Left lung (tissue), 10 donors: ENCODE data around the gene CYP4F2. TPM values are rescaled to one million over a fixed set of nuclear protein-coding genes. Genes with fewer than 3 reads are reported as not detected.
"Not testable (repeated sequence)": the region's sequence is repeated elsewhere in the genome, so short reads cannot be mapped to it uniquely, and the experiment has no call there.

ENCODE experiments used
- ATAC-seq: fragments of 200-7000 bp; cut with Tn5 transposase; one replicate; pipeline ENCODE4 v1.9.1; 2020; ENCODE audit warnings: moderate library complexity
- DNase-seq, 4 donors: peaks; one replicate each; pipeline ENCODE4 v3.0.0-alpha.2; 2013 to 2020
- H3K27ac ChIP-seq, 2 donors: fragments of 200-600 bp; sonication (generic) in 1 of 2; one replicate each; pipeline versions ENCODE4 v1.5.0 to v1.8.0; 2020 to 2021
- H3K27me3 ChIP-seq, 2 donors: fragments of 200-600 bp; sonication (generic) in 1 of 2; one replicate each; pipeline versions ENCODE4 v1.5.0 to v1.8.0; 2020 to 2021
- H3K36me3 ChIP-seq, 2 donors: fragments of 200-600 bp; sonication (generic) in 1 of 2; one replicate each; pipeline versions ENCODE4 v1.5.0 to v1.8.0; 2020 to 2021
- H3K4me1 ChIP-seq, 2 donors: fragments of 200-600 bp; one replicate each; pipeline ENCODE4 v1.8.0; 2021
- H3K4me3 ChIP-seq, 2 donors: fragments of 200-600 bp; sonication (generic) in 1 of 2; one replicate each; pipeline versions ENCODE4 v1.5.0 to v1.8.0; 2020 to 2021; ENCODE audit warnings: mild to moderate bottlenecking in 1 of 2
- H3K9me3 ChIP-seq, 2 donors: fragments of 200-600 bp; sonication (generic) in 1 of 2; one replicate each; pipeline versions ENCODE4 v1.5.0 to v1.8.0; 2020 to 2021
- CTCF ChIP-seq, 2 donors: fragments of 200-600 bp; sonication (generic) in 1 of 2; IDR thresholded peaks; one replicate each; pipeline versions ENCODE4 v1.5.0 to v1.8.0; 2021; ENCODE audit warnings: antibody characterized with exemption in 2 of 2
- intact Hi-C, 2 donors: fragments of 100-400 bp; cut with DNase I; formaldehyde crosslinking; loops; one replicate each; pipeline versions ENCODE4 v1.11.2 to v1.14.2; 2022
- polyA plus RNA-seq, 6 donors: library from polyadenylated mRNA; unstranded; fragments of 120-200 nt; gene quantifications; one replicate each; pipeline ENCODE4 v1.2.1, GENCODE V29; 2013; ENCODE audit not compliant: insufficient read length in 6 of 6
- total RNA-seq, 2 donors: library from RNA; stranded (reverse); fragmentation: NEBNext Ultra II Directional; extraction: Animal tissue kit (Norgen Biotek cat#: 25700); gene quantifications; one replicate each; pipeline ENCODE4 v1.2.1, GENCODE V29; 2021
- donor health status: DM: no; HTN: yes; CAD: no.
- donor health status: DM: no; HTN: no; CAD: no.

Gene CYP4F2
- total and polyA plus RNA-seq, 8 donors = 0.34 TPM; not detected in 7

GRCh38 chr19:15836330-15837220 is 61.3 kb downstream of the CYP4F2 start:
- ATAC-seq = peak; percentile 99
- DNase-seq = peak; percentile 95 to 98 (median 98)
- Histone ChIP-seq H3K9me3 (no peaks in the 10 kb centered on the region), H3K4me1 (peaks cover 0 to 17% of the 10 kb centered on the region in 2 donors), H3K27me3 (no peaks in the 10 kb centered on the region), H3K36me3 (no peaks in the 10 kb centered on the region), H3K4me3 (peak overlapping the region; percentile 61 to 70), H3K27ac (peak overlapping the region; percentile 99)
- intact Hi-C loops = no loop called here
- TF ChIP-seq CTCF (IDR thresholded peaks at IDR 0.05) = no peak

GRCh38 chr19:15835565-15836329 is 62.1 kb downstream of the CYP4F2 start:
- Histone ChIP-seq H3K4me3 (peak overlapping the region; percentile 61 to 70), H3K27ac (peak overlapping the region; percentile 99), H3K4me1 (peaks cover 0 to 17% of the 10 kb centered on the region in 2 donors)
- H3K9me3 ChIP-seq, H3K36me3 ChIP-seq, H3K27me3 ChIP-seq, DNase-seq, intact Hi-C loops: not testable (repeated sequence)
- peak; percentile 6 for ATAC-seq

GRCh38 chr19:15834232-15834631 is 63.6 kb downstream of the CYP4F2 start:
- ATAC-seq, H3K4me3 ChIP-seq, H3K36me3 ChIP-seq, H3K27me3 ChIP-seq, intact Hi-C loops, H3K9me3 ChIP-seq, DNase-seq, H3K27ac ChIP-seq: not testable (repeated sequence)
- peaks cover 0 to 17% of the 10 kb centered on the region in 2 donors for H3K4me1 ChIP-seq

- no peak for DNase-seq
- intact Hi-C loops = no loop called here
- H3K27ac ChIP-seq = no peak overlapping the region
- H3K4me1 ChIP-seq = peaks cover 0 to 7% of the 10 kb centered on the region in 2 donors
- no peak overlapping the region for H3K4me3 ChIP-seq
- peaks cover 0 to 17% of the 10 kb centered on the region in 2 donors for H3K27me3 ChIP-seq
- no peak for ATAC-seq
- no peaks in the 10 kb centered on the region for H3K36me3 ChIP-seq
- TF ChIP-seq CTCF (IDR thresholded peaks at IDR 0.05) = no peak
- no peaks in the 10 kb centered on the region for H3K9me3 ChIP-seq
These were observed 66.2 kb downstream of the CYP4F2 start for GRCh38 chr19:15831626-15832025.

- intact Hi-C loops = no loop called here
- no peaks in the 10 kb centered on the region for H3K9me3 ChIP-seq
- ATAC-seq = no peak
These were observed 68.1 kb downstream of the CYP4F2 start for GRCh38 chr19:15829786-15830185.

More at GRCh38 chr19:15829786-15830185, 68.1 kb downstream of the CYP4F2 start:
- DNase-seq = no peak
- H3K27ac ChIP-seq = no peak overlapping the region
- no peak overlapping the region for H3K4me3 ChIP-seq
- H3K27me3 ChIP-seq = peaks cover 0 to 17% of the 10 kb centered on the region in 2 donors
- no peaks in the 10 kb centered on the region for H3K36me3 ChIP-seq
- TF ChIP-seq CTCF (IDR thresholded peaks at IDR 0.05) = no peak
- no peaks in the 10 kb centered on the region for H3K4me1 ChIP-seq
